NCI-H1105 treated with DMSO at 0.1 percent for 48 hours (cell line): ENCODE results near the gene LMBR1L.
"Not testable (repeated sequence)": the region's sequence is repeated elsewhere in the genome, so short reads cannot be mapped to it uniquely, and the experiment has no call there.

ENCODE experiments used
- DNase-seq: peaks from one replicate; lab custom pipeline; 2025; lab: John Stamatoyannopoulos, UW

The LMBR1L gene

GRCh38 chr12:49088150-49088931 is 22.3 kb downstream of the LMBR1L start:
- DNase-seq, result peak; percentile 90

GRCh38 chr12:49086116-49086515 is 24.5 kb downstream of the LMBR1L start:
- no peak for DNase-seq

- DNase-seq, result no peak
Measured at GRCh38 chr12:49084438-49084837, 26.2 kb downstream of the LMBR1L start.

- DNase-seq, result no peak
Measured at GRCh38 chr12:49079793-49080192, 30.9 kb downstream of the LMBR1L start.

GRCh38 chr12:49070971-49071370 is 39.7 kb downstream of the LMBR1L start:
- no peak for DNase-seq

GRCh38 chr12:49069507-49070346 is 40.9 kb downstream of the LMBR1L start, which contains the start of gene RHEBL1:
Gene RHEBL1, minus strand, starts transcription at chr12:49069979. Its CDS starts 194 bp downstream, at chr12:49069785.
- DNase-seq, result peak; percentile 91

- no peak for DNase-seq
Measured at GRCh38 chr12:49068879-49069506, 41.7 kb downstream of the LMBR1L start.

GRCh38 chr12:49066120-49066519 is 44.5 kb downstream of the LMBR1L start:
- DNase-seq, result no peak

- no peak for DNase-seq
Measured at GRCh38 chr12:49064767-49065152, 45.9 kb downstream of the LMBR1L start.

- not testable (repeated sequence) for DNase-seq
Measured at GRCh38 chr12:49061916-49062315, 48.7 kb downstream of the LMBR1L start.

GRCh38 chr12:49061157-49061650 is 49.4 kb downstream of the LMBR1L start:
- DNase-seq, result no peak

GRCh38 chr12:49060237-49061156 is 50.1 kb downstream of the LMBR1L start, which contains the start of gene KMT2D:
Gene KMT2D, minus strand, starts transcription at chr12:49060794. Its CDS starts 5,470 bp downstream, at chr12:49055324.
- DNase-seq, result peak; percentile 75

GRCh38 chr12:49059299-49060171 is 51.1 kb downstream of the LMBR1L start:
- DNase-seq, result no peak

- DNase-seq, result no peak
Measured at GRCh38 chr12:49059045-49059298, 51.7 kb downstream of the LMBR1L start.

- DNase-seq, result no peak
Measured at GRCh38 chr12:49058366-49059044, 52.1 kb downstream of the LMBR1L start.

- no peak for DNase-seq
Measured at GRCh38 chr12:49057888-49058287, 52.8 kb downstream of the LMBR1L start.

GRCh38 chr12:49055978-49056754 is 54.5 kb downstream of the LMBR1L start:
- DNase-seq, result no peak

- no peak for DNase-seq
Measured at GRCh38 chr12:49055092-49055491, 55.6 kb downstream of the LMBR1L start.

- DNase-seq, result no peak
Measured at GRCh38 chr12:49054524-49054923, 56.1 kb downstream of the LMBR1L start.
